ENCODE measurements around the gene IL37.
"Not testable (repeated sequence)": the region's sequence is repeated elsewhere in the genome, so short reads cannot be mapped to it uniquely, and the experiment has no call there.

IL37 gene

DNA sequence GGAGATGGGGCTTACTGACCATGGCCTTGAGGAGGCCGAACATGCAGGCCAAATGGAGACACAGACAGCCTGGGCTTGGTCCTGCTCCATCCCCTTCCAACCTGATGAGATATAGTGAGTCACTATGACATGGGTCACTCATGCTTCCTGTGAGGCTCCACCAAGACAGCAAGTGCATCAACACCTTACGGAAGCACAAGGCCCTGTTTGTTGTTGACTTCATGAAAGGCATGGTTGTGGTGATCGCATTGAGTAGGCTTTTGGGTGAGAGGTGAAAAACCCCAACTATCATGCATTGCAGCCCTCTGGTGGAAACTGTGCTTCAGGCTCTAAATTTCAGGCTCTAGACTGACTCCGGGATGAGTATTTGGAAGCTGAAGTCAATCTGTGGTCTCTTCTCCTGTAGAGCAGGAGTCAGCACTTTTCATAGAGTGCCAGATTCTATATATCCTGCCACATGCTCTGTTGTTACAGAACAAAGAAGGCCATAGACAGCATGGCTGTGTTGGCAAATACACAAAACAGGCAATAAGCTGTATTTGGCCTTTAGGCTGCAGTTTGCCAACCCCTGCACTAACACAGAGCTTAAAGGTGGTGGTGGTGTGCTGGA lies 10.1 kb downstream of the IL37 start:
- DNase-seq: no peak

DNA sequence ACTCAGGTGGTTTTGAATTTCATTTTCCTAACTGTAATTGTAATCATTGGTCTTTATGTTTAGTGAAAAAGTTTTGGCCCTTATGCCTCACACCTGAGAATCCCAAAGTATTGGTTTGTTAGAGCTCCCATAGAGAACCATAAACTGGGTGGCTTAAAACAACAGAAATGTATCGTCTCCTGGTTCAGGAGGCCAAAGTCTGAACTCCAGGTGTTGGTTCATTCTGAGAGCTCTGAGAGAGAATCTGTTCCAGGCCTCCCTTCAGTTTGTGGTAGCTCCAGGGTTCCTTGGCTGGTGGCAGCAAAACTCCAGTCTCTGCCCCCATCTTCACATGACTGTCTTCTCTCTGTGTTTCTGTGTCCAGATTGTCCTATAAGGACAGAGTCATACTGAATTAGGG lies 11.0 kb downstream of the IL37 start:
- no peak for DNase-seq

DNA sequence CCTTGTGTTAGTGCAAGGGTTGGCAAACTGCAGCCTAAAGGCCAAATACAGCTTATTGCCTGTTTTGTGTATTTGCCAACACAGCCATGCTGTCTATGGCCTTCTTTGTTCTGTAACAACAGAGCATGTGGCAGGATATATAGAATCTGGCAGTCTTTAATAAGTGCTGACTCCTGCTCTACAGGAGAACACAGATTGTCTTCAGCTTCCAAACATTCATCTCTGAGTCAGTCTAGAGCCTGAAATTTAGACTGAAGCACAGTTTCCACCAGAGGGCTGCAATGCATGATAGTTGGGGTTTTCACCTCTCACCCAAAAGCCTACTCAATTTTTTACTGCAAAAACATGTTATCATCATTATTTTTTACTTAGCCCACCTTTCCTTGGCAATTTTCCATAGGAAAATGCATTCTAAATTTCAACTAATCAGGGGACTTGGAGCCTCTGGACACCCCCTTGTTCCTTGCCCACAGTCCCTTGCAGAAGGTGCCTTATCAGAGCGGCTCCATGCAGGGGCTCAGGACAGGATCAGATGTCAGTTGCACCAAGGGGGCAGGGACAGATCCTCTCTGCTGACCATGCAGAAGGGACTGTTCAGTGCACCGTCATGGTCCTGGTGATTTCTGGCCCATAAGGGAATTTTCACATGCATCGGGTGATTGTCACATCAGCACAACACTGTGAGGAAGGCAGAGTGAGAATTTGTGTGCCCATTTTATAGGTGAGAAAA lies 12.4 kb downstream of the IL37 start:
- DNase-seq: no peak

DNA sequence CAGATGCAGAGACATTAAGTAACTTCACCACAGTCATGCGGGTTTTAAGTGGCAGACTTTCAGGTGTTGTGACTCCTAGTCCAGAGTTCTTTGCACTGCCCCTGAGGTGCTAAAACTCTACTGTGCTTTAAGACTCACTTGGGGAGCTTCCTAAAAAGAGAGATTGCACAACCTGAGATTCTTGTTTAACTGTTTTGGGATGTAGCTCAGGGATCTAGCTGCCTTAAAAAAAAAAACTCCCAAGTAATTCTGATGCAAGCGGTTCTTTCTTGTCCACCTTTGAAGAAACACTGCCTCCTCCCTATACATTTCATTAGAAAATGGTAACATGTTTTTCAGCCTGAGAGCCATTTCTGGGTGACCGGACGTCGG lies 13.0 kb downstream of the IL37 start:
- DNase-seq: no peak

DNA sequence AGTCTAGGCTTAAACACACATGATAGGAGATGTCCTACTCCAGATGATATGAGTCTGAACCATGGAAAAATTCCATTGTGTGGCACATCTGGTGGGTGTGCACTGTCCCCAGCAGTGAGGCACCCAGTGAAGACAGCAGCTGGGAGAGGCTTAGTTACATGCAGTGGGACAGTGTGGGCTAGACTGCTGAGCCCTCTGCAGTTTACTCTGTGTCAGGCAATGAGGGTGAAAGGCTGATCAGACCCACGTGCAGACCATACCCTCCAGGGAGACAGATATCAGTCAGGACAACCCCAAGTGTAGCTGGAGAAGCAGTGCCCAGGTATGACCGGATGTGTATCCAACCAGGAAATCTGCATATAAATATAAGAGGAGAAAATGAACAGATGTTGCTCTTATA lies 13.4 kb downstream of the IL37 start:
- DNase-seq: no peak

DNA sequence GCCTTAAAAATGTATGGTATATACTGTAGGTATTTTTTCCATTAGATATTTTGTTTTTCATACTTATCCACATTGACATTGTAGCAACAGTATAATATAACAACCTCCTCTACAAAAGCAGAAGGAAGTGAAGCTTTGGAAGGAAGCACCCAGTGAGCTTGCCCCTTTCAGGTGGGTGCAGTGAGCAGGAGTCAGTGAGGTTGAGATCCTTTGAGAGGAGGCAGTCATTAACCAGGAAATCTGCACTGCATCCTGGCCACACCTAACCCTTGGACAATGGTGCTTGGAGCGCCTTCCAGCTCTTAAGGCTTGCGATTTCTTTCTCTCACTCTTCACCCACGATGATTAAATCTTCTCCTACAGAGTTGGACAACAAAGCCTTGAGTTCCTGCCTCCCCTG lies 13.9 kb downstream of the IL37 start:
- DNase-seq: no peak

DNA sequence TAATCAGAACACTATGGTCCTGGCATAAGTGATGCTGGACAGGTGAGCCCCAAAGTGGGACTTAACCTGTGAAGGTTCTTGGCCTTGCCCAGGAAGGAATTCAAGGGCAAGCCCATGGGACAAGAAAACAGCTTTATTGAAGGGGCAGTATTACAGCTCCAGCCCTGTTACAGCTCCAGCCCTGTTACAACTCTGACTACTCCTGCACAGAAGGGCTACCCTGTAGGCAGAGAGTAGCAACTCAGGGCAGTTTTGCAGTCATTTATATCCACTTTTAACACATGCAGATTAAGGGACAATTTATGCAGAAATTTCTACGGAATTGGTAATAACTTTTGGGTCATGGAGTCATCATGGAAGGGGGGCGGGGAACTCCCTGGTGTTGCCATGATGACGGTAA lies 15.7 kb downstream of the IL37 start:
- DNase-seq: no peak

DNA sequence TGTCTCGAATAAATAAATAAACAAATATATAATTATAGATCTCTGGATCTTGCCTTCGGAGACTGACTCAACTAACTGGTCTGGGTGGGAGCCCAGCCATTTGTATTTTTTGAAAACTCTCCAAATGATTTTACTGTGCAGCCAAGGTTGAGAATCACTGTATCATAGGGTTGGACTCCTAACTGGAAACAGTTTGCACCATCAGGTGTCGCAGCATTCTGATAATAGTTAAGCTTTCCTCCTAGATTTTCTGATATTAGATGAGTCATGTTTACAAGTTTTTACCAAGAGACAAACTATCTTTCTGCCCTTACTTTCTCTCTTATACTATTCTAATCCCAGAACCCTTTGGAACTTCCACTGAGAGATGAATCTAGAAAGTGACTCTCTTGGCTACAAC lies 16.8 kb downstream of the IL37 start:
- DNase-seq: no peak

DNA sequence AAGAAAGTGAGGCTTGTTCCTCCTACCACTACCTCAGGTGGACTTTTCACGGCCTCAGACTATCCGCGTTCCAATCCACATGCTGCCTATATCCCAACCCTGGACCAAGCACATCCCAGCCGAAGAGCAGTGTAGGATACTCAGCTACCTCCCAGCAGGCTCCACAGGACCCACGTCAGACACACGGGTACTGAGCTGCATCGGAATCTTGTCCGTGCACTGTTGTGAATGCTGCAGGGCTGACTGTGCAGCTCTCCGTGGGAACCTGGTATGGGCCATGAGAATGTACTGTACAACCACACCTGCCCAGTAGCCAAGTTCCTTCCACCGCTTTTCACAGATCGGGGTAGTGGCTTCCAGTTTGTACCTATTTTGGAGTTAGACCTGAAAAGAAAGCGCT lies 22.3 kb downstream of the IL37 start:
- no peak for DNase-seq

DNA sequence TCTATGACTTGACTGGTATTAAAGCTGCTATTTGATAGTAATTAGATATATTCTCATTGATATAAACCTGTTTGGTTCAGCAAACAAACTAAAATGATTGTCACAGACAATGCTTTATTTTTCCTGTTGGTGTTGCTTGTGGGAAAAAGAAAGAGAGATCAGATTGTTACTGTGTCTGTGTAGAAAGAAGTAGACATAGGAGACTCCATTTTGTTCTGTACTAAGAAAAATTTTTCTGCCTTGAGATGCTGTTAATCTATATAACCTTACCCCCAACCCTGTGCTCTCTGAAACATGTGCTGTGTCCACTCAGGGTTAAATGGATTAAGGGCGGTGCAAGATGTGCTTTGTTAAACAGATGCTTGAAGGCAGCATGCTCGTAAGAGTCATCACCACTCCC lies 23.2 kb downstream of the IL37 start:
- DNase-seq: not testable (repeated sequence)

DNA sequence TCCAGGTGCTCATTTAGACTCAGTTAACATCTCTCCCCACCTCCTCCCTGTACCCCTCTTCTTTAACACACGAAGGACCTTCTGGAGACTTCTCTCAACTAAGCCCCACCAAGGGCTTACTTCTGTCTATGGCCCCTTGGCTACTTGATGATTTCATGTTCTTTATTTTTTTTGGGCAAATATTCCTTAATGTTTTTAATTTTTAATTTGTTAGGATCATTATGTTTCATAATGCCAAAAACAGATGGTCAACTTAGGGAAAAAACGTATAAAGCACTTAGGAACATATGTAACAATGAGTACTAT lies 25.9 kb downstream of the IL37 start:
- DNase-seq: no peak

DNA sequence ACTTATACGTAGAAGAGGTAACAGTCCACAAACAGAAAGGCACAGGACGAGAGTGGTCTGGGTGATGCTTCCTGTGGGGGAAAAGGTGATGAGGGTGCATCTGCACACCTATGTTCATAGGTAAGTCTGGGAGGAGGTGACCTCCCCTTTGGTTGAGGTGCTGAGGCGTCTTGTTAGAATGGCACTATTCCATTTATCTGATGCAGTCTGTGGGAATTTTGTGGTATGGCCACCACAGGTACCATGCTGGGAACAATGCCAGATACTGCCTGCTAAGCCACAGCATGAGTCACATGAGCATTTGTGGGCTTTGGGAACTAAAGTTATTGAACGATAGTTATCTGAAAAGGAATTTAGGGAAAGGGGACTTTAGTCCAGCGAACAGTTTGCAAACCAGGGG lies 27.9 kb downstream of the IL37 start:
- no peak for DNase-seq

DNA sequence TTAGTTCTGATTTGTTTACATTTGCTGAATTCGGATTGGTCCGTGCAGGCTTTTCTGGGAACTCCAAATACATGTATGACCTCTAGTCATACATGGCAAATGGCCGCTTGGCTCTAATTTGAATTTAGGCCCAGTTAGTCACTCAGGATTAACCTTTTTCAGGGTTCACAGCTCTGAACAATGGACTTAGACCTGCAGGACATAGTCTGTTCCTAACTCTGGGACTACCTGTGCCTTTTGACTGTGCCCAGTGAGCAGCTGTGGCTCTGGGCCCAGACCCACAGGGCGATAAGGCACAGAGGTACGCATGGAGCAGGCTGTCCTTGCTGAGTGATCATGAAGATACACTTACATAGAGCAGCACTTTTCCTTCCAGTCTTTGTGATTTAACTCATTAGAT lies 28.5 kb downstream of the IL37 start:
- no peak for DNase-seq

DNA sequence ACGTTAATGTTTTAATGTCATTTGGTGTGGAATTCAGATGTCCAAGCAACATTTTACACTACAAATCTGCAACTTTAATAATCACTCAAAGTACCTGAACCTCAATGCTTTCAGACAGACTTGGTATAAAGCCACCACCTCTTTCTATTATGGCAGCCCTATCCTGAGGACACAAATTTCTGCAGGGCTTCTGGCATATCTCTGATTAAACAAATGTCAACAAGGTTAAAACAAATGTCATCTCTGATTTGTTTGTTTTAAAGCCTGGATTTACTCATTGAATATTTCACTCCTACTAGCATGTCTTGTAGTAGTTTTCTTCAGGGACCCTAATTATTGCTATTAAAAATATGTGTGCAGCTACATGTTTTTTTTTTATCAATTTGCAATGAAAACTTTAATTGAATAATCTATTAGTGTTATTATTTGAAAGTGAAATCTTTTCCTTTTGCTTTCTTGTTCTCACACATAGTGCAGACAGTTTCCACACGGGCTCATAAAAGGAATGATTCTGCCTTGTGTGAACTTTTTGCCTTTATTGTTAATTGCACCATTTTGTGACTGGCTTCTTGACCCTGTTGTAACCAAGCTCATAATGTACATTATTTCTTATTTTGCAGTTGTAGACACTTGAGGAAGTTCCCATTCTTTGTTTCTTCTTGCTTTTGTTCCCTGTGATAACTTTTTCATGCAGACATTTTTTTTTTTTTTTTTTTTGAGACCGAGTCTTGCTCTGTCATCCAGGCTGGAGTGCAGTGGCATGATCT lies 30.1 kb downstream of the IL37 start:
- DNase-seq: no peak

DNA sequence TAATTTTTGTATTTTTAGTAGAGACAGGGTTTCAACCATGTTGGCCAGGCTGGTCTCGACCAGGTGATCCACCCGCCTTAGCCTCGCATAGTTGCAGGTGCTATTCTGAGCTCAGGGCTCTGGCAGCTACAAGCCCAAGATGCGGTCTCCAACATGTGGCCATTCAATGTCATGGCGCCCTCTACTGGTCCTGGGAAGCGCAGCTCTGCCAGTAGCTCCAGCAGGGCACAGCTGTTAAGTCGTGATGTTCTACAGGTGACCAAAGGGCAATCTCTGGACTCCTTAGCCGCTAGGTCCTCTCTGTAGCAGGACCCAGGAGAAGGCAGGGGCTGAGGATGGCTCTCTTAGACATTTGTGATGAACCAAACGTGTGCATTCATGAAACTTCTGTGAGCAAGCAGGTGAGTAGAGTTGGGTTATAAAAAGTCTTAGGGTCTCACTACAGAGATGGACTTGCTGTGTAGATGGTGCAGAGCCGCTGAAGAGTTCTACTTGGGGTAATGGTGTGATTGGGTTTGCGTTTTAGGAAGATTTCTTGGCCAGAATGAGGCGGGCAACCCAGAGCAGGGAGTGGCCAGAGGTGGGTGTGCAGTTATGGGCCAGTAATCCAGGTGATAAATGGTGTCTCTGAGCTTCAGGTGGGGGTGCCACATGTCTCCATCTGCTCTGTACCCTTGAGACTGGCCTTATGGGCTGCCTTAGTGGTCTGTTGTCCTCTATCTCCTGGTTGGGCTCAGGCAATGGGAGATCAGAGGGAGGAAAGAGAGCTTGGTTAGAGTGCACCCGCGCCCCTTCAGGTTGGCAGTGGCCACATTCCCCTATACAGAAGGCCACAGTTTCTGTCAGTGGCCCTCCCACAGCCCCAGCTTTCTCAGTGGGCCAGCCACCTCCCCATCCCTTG lies 31.0 kb downstream of the IL37 start:
- DNase-seq: peak in 47 of 51 donors; percentile 4 to 80 (median 35)

DNA sequence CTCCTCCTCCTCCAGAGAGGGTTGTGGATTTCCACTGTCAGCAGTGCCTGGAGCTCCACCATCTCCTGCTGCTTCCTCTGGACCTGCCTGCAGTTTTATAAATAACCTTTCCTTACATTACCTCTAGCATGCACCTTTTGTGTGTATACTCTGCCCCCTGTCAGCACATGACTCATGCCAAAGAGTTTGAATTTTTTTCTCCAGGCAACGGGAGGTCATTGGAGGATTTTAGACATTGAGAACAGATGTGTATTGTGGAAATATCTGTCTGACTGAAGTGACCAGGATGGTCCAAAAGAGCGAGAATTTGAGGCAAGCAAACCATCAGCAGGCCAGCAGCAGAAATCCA lies 31.7 kb downstream of the IL37 start:
- DNase-seq: no peak

DNA sequence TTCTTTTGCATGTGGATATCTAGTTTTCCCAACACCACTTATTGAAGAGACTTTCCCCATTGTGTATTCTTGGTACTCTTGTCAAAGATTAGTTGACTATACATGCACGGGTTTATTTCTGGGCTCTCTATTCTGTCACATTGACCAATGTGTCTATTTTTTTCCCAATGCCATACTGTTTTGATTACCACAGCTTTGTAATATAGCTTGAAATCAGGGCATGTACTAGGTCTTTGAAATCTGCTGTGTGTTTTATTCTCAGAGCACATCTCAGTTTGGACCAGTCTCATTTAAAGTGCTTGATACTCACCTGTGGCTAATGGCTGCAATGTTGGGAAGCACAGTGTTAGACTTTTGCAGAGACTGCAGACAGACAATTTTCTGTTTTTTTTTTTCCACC lies 34.0 kb downstream of the IL37 start:
- no peak for DNase-seq

DNA sequence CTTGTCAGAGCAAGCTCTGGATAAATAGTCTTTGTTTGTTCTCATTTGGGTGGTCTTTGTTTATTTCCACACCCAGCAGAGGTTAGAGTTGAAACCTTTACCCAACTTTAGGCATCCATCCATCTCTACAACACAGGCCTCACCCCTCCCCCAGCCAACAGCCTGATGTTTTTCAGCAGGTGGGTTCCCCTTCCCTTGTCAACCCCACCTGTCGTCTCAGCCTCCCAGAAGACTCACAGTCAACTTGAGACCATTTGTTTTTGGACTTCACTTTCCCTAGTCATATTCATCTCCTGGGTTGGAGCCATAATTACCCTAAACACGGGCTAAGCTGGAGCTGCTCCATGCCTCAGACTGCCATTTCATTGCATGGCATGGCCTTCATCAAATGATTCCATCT lies 35.1 kb downstream of the IL37 start:
- DNase-seq: no peak

DNA sequence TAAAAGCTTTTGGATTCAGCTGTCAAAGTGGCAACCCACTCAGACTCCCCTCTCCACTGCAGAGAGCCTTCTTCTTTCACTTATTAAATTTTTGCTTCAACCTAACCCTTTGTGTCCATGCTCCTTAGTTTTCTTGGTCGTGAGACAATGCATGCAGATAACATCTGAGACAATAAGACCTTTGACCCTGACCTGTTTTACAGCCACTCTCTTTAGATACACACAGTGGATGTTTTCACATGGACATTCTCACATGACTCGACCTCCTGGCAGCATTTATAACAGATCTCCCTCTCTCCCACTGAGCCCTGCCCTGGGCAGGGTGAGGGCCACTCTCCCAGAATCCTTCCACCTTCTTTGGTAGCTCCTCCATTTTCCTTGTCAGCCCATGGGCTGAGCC lies 36.4 kb downstream of the IL37 start:
- DNase-seq: no peak

DNA sequence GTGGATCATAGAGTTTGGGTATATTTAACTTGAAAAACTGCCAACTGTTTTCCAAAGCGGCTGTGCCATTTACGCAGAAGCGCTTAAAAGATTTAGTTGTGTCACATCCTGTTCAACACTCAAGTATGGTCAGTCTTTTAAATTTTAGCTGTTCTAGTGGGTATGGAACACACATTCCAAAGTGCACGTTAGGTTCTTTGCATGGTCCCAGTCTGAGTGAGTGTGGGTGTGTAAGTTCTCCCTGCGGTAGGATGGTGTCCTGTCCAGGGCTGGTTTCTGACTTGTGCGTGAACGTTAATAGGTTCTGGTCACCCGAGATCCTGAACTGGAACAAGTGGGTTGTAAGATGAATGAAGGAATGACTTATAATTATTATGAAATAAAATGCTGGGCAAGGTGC lies 38.5 kb downstream of the IL37 start:
- no peak for DNase-seq

DNA sequence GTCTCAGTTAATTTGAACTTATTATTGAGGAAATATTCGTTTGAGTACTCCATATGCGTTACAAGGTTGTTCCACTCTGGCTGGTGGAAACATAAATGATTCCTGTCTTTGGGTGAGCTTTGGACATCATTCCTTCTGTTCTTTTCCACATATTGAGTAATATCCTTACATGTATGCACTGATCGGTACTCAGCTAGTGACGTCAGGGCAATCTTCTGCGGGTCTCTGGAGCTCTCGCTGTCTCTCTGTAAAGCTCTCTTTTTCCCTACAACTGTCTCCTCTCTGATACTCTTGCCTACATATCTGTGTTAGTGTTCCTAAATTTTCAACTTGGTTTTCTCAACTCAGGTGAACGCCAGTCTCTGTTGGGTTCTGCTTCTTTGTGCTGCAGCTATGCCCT lies 43.4 kb downstream of the IL37 start:
- DNase-seq: no peak

DNA sequence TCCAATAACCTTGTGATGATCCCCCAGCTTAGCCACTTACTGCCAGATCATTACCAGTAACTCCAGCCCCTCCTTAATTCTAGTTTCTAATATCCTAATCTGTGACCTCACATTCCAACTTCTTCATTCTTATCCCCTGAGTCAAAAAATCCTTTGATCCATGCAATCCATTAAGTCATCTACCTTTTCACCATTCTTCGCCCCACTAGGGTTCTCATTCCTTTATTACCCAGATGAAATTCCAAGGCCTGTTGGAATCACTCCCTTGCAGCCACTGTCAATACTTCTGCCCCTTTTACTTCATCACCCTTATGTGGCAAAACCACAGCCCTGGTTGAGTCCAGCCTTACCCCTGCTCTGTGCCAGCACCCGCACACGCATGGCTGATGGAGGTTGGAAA lies 46.5 kb downstream of the IL37 start:
- no peak for DNase-seq
